IPS-15b (cell line): Measurements from ENCODE around the gene ECT2L.

Experiments
- H3K27me3 ChIP-seq: one replicate; pipeline ENCODE4 v1.6.1; 2013; ENCODE audit warnings: low read length; ENCODE audit not compliant: control insufficient read depth, insufficient read depth
- H3K36me3 ChIP-seq: one replicate; pipeline ENCODE4 v1.6.1; 2013; ENCODE audit warnings: low read length; ENCODE audit not compliant: control insufficient read depth, insufficient read depth
- H3K4me1 ChIP-seq: one replicate; pipeline ENCODE4 v1.6.1; 2013; ENCODE audit warnings: mild to moderate bottlenecking, low read length; ENCODE audit not compliant: control insufficient read depth, insufficient read depth
- H3K4me3 ChIP-seq: one replicate; pipeline ENCODE4 v1.5.1; 2013; ENCODE audit warnings: low read depth, low read length
- H3K9ac ChIP-seq: one replicate; pipeline ENCODE4 v1.6.1; 2013; ENCODE audit warnings: low read depth, mild to moderate bottlenecking, low read length
- H3K9me3 ChIP-seq: one replicate; pipeline ENCODE4 v1.6.1; 2013; ENCODE audit warnings: mild to moderate bottlenecking, low read length; ENCODE audit not compliant: control insufficient read depth, insufficient read depth

ECT2L gene

DNA sequence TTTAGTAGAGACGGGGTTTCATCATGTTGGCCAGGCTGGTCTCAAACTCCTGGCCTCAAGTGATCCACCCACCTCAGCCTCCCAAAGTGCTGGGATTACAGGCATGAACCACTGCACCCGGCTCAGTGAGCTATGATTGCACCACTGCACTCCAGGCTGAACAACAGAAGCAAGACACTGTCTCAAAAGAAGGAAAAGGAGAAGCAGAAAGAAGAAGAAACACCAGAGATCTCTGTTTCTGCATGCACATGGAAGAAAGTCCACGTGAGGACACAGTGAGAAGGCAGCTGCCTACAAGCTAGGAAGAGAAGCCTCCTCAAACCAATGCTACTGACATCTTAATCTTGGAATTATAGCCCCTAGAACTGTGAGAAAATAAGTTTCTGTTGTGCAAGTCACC lies 16.0 kb downstream of the ECT2L start:
- Histone ChIP-seq H3K9ac (no peak overlapping the region), H3K36me3 (no peaks in the 10 kb centered on the region), H3K4me1 (no peaks in the 10 kb centered on the region), H3K9me3 (no peaks in the 10 kb centered on the region), H3K27me3 (no peaks in the 10 kb centered on the region), H3K4me3 (no peak overlapping the region)

DNA sequence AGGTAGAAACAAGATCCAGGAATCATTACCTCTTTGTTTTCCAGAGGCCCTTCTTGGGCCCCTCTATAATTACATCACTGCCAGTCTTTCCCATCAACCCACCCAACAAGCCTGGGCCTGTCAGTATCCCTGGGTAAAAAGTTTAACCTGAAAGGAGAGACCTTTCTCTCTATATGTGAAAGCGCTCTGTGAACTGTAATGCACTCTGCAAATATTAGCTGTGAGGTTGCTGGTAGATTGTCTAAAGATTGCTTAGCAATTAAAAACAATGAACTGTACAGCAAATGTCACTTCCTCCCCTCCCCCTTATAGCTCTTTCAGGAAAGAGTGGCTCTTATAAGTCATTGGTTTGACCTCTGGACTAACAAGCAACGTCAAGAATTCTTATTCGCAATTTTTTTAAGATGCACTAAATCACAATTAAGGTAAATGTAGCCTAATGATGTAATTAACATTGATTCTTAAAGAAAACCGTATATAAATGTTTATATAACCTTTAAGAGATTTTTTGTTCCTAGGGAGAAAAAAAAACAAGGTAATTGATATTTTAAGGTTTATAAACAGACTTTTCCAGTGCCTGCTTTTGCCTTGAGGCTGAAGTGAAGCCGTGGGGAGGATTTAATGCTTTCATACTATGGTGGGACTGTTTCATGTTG lies 18.4 kb downstream of the ECT2L start:
- Histone ChIP-seq H3K9me3 (no peaks in the 10 kb centered on the region), H3K4me3 (no peak overlapping the region), H3K9ac (no peak overlapping the region), H3K27me3 (no peaks in the 10 kb centered on the region), H3K36me3 (no peaks in the 10 kb centered on the region), H3K4me1 (peaks cover 9% of the 10 kb centered on the region)

DNA sequence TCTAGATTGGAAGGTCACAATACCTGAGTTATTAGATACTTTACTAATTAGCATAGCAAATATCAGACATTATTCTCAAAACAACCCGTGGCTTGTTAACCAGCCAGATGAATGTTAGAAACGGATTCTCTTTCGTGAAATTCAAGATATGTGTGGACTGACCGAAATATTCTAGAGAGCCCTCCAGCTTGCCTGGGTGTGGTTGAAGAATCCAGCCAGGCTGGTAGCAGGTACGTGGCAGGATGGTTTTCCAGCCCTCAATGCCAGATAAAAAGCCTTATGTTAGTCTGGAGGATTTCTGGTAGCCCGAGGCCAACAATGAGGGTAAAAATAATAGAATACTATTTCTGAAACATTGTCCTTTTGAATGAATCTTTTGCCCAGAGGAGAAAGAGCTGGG lies 19.3 kb downstream of the ECT2L start:
- no peak overlapping the region for H3K4me3 ChIP-seq
- no peaks in the 10 kb centered on the region for H3K9me3 ChIP-seq
- H3K27me3 ChIP-seq, result no peaks in the 10 kb centered on the region
- no peak overlapping the region for H3K9ac ChIP-seq
- no peaks in the 10 kb centered on the region for H3K36me3 ChIP-seq
- peaks cover 9% of the 10 kb centered on the region for H3K4me1 ChIP-seq

DNA sequence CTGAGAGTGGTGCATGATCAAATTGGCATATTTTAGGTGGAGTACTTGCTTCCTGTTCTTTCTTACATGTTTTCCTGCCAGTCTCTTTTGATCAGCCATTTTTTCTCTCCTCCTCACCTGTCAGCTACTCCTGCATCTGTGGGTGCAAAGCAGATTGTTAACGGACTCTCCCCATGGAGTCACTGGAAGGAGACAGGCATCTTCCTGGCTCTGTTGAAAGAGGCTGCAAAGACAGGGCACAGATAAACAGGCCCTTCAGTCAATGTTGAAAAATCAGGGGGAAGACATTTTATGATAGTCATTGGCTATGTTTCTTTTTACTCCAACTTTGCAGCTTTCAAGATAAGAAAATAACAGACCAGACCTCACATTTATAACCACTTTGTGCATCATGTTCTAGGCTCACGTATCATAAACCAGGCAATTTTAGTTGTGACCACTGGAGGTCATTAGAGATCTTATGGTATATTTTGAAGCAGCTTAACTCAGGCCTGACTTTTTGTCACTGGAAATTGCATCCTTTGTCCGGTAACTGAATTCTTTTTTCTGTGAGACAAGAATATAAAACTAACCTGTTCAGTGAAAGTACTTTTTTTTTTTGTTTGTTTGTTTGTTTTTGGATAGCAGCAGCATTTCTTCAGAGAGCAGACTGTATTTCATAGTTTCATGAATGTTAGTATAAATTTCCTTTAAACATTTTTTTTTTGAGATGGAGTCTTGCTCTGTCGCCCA lies 20.1 kb downstream of the ECT2L start:
- Histone ChIP-seq H3K4me1 (peaks cover 9% of the 10 kb centered on the region), H3K4me3 (no peak overlapping the region), H3K9me3 (no peaks in the 10 kb centered on the region), H3K9ac (no peak overlapping the region), H3K27me3 (no peaks in the 10 kb centered on the region), H3K36me3 (no peaks in the 10 kb centered on the region)

DNA sequence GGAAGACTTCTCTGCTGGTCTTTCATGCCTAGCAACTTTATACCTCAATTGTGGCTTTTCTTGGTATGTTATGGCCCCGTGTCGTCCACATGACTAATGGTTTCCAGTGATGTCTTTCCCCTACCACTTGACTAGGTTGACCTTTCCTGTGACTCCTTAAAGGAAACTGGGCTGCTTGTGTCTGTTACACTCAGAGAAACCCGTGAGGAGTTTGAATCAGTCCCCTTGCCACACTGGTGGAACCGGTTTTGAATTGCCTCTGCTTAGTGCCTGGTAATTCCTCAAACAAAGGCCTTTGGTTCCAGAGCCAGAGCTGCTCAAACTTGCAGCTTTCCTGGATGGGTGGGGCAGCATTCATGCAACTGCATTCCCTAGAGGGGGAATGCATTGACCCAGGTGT lies 21.9 kb downstream of the ECT2L start:
- Histone ChIP-seq H3K9ac (no peak overlapping the region), H3K27me3 (no peaks in the 10 kb centered on the region), H3K4me1 (peaks cover 9% of the 10 kb centered on the region), H3K4me3 (no peak overlapping the region), H3K36me3 (no peaks in the 10 kb centered on the region), H3K9me3 (no peaks in the 10 kb centered on the region)

DNA sequence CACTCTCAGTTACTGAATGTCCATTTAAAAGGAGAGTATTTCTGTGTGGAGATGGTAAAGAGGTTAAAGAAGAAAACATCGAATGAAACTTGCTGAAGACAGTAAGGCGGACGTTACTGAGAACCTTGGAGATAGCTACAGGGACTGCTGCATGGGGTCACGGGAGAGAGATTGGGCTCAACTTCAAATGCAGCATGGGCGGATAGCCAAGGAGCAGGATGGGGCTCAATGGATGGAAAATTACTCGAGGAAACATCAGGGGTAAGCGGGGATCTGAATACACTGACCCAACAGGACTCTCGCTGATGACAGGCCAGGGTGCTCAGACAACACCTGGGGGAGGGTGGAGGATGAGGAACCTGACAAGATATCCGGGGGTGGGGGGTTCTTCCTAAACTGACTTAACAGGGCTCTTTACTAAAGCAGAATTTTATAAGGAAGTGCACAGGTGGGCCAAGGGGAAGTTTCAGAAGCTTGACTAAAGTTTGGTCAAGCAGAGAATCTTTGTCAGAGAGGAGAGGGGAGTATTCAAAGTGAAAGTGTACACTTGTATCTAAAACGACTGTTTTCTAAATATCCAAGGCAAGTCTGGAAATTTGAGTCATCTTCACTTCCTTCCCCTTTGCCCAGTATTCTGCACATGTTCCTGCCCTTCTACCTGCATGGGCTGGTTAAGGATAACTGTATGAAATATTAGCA lies 22.8 kb downstream of the ECT2L start:
- Histone ChIP-seq H3K4me1 (peaks cover 9% of the 10 kb centered on the region), H3K36me3 (no peaks in the 10 kb centered on the region), H3K27me3 (no peaks in the 10 kb centered on the region), H3K9me3 (no peaks in the 10 kb centered on the region), H3K4me3 (no peak overlapping the region), H3K9ac (no peak overlapping the region)

DNA sequence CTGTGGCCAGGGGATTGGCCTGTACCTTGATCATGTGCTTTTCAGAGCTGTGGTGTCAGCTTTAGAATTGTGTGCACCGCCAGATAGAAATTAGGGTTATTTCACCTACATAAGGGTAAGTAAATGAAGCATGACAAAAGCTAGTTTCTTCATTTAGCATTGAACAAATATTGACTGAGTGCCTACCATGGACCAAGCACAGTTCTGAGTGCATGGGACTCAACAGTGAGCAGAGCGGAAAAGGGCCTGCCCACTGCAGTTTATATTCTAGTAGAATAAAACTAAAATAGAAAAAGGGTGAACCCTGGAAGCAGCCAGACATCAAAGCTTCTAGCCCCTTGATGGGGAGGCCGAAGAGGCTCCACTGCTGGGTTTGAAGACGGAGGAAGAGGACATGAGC lies 25.6 kb downstream of the ECT2L start:
- H3K9me3 ChIP-seq, result no peaks in the 10 kb centered on the region
- H3K4me1 ChIP-seq, result peaks cover 9% of the 10 kb centered on the region
- H3K4me3 ChIP-seq, result no peak overlapping the region
- no peaks in the 10 kb centered on the region for H3K36me3 ChIP-seq
- no peak overlapping the region for H3K9ac ChIP-seq
- H3K27me3 ChIP-seq, result no peaks in the 10 kb centered on the region

DNA sequence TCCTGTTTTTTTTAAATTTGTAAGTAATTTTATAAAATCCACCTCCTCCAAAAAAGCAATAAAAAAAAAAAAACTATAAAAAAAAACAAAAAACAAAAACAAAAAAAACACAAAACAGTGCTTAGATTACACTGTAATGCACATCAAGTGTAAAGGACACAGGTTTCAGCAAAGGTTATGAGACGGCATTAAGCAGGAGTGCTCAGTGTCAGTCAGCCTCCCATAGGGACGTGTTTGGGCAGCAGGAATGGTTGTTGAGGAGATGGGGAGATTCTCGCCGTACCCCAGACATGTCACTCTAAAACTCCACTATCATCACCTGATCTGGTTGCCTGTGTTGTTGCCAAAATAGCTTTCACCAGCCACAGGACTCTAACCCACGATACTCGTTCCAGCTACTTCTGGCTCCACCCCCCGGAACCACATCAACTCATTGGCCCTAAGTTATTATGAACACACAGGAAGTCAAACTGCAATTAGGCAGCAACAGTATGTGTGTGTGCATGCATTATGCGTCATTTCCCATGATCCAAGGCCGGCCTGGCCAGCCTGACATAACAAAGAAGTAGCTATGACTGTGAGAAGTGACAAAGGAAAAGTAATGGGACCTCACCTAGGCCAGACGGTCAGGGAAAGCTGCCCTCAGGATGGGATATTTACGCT lies 28.7 kb downstream of the ECT2L start:
- Histone ChIP-seq H3K27me3 (no peaks in the 10 kb centered on the region), H3K9ac (no peak overlapping the region), H3K4me3 (no peak overlapping the region), H3K36me3 (no peaks in the 10 kb centered on the region), H3K4me1 (peaks cover 5% of the 10 kb centered on the region), H3K9me3 (no peaks in the 10 kb centered on the region)

DNA sequence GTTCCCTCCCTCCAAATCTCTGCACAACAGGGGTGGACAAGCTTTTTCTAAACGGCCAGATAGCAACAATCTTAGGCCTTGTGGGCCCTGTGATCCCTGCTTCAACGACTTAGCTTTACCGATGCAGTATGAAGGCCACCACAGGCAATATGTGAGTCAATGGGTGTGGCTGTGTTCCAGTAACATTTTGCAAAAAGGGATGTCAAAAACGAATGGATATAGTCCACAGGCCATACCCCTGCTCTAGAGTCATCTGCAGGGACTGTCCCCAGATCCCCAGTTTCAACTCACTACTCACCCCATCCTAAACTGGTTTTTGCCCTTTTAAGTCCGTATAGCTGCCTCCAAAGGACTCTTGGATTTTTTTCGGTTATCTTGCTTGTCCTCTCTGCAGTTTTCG lies 34.4 kb downstream of the ECT2L start:
- H3K9ac ChIP-seq, result no peak overlapping the region
- H3K9me3 ChIP-seq, result no peaks in the 10 kb centered on the region
- H3K36me3 ChIP-seq, result no peaks in the 10 kb centered on the region
- H3K4me1 ChIP-seq, result peaks cover 5% of the 10 kb centered on the region
- H3K4me3 ChIP-seq, result no peak overlapping the region
- H3K27me3 ChIP-seq, result no peaks in the 10 kb centered on the region

DNA sequence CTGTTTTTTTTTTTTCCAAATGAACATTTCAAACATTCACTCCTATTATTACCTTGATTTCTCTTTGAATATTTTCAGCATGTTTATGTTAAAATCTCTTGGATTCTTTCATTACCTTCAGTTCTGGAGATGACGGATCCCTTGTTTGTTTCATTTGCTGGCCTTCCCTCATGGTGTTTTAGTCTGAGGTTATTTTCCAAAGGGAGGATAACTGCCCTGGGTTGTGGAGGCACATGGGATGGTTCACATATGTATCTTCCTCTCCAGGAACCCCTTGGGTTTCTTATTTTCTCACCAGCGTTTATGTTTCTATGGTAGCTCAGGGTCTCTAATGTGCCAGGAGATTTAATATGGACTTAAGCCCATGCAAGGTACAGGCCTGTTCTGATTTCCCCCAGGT lies 36.3 kb downstream of the ECT2L start:
- no peaks in the 10 kb centered on the region for H3K9me3 ChIP-seq
- no peak overlapping the region for H3K9ac ChIP-seq
- peaks cover 5% of the 10 kb centered on the region for H3K4me1 ChIP-seq
- no peaks in the 10 kb centered on the region for H3K36me3 ChIP-seq
- H3K27me3 ChIP-seq, result no peaks in the 10 kb centered on the region
- no peak overlapping the region for H3K4me3 ChIP-seq

DNA sequence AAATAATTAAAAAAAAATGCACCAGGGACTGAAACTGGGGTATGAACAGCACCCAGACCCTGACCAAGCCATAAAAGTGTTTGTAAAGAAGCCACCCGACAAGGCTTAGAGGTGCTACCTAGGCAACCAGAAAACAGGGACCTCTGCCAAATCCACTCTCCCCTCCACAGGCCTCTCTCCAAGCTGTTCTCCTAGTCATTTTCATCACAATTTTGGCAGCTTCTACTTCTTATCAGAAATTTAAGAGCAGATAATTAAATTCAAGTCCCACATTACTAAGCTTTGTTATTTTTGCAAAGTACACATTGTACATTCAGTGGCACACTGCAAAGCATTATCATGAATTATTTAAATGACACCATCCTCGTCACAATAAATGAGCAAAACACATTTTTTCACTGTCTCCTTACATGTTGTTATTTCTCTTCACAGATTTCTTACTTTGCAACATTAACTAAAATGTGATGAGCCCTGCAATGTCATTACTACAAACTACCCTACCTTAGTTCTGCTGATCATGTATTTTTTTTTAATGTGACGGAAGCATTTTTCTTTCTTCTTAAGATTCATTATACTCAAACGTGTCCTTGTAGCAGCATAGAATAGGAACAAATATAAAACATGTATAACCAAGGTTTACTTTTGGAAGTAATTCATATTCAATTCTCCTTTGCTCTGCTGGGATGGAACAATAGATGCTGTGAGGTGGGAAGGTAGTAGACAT lies 38.1 kb downstream of the ECT2L start:
- Histone ChIP-seq H3K9me3 (no peaks in the 10 kb centered on the region), H3K9ac (no peak overlapping the region), H3K4me1 (no peaks in the 10 kb centered on the region), H3K27me3 (no peaks in the 10 kb centered on the region), H3K4me3 (no peak overlapping the region), H3K36me3 (no peaks in the 10 kb centered on the region)
